Nephron progenitor cell (in vitro differentiated cells): ENCODE results near the gene GAS2.

Source experiments
- DNase-seq: peaks from one replicate; pipeline ENCODE4 v3.0.0; 2021
- H3K27ac Mint-ChIP-seq: 2 replicates; pipeline ENCODE4 v1.8.0; 2021; ENCODE audit warnings: mild to moderate bottlenecking, moderate library complexity, mixed read lengths
- H3K27me3 Mint-ChIP-seq: 2 replicates; pipeline ENCODE4 v1.8.0; 2021; ENCODE audit warnings: mild to moderate bottlenecking, low read depth, mixed read lengths; ENCODE audit not compliant: poor library complexity
- H3K36me3 Mint-ChIP-seq: 2 replicates; pipeline ENCODE4 v1.8.0; 2021; ENCODE audit warnings: low read depth, mixed read lengths
- H3K4me1 Mint-ChIP-seq: 2 replicates; pipeline ENCODE4 v1.8.0; 2021; ENCODE audit warnings: mixed read lengths
- H3K4me3 Mint-ChIP-seq: 2 replicates; pipeline ENCODE4 v1.8.0; 2021; ENCODE audit warnings: mild to moderate bottlenecking, moderate library complexity, mixed read lengths
- H3K9me3 Mint-ChIP-seq: 2 replicates; pipeline ENCODE4 v1.8.0; 2021; ENCODE audit warnings: mild to moderate bottlenecking, moderate library complexity, mixed read lengths
- CTCF ChIP-seq: fragments of 200-600 bp; sonication (generic); IDR thresholded peaks from 2 replicates; pipeline ENCODE4 v1.5.0; 2021; ENCODE audit warnings: antibody characterized with exemption

The GAS2 gene

GRCh38 chr11:22832315-22833015 lies 166.1 kb downstream of the GAS2 start:
- H3K4me3 Mint-ChIP-seq = no peak overlapping the region
- H3K27ac Mint-ChIP-seq = no peak overlapping the region
- no peak for TF ChIP-seq CTCF
- no peaks in the 10 kb centered on the region for H3K9me3 Mint-ChIP-seq
- no peaks in the 10 kb centered on the region for H3K36me3 Mint-ChIP-seq
- no peak for DNase-seq
- peaks cover 15% of the 10 kb centered on the region for H3K4me1 Mint-ChIP-seq
- H3K27me3 Mint-ChIP-seq = peaks cover 17% of the 10 kb centered on the region

GRCh38 chr11:22846726-22847125 lies 180.3 kb downstream of the GAS2 start:
- Mint-ChIP-seq H3K27me3 (peaks cover 4% of the 10 kb centered on the region), H3K9me3 (no peaks in the 10 kb centered on the region), H3K4me1 (no peaks in the 10 kb centered on the region), H3K4me3 (no peak overlapping the region), H3K27ac (no peak overlapping the region), H3K36me3 (no peaks in the 10 kb centered on the region)
- no peak for TF ChIP-seq CTCF
- no peak for DNase-seq

- peaks cover 4% of the 10 kb centered on the region for H3K27me3 Mint-ChIP-seq
- DNase-seq = no peak
- no peak overlapping the region for H3K27ac Mint-ChIP-seq
- H3K36me3 Mint-ChIP-seq = no peaks in the 10 kb centered on the region
- TF ChIP-seq CTCF = no peak
- H3K9me3 Mint-ChIP-seq = no peaks in the 10 kb centered on the region
- H3K4me1 Mint-ChIP-seq = no peaks in the 10 kb centered on the region
- H3K4me3 Mint-ChIP-seq = no peak overlapping the region
These were observed 185.1 kb downstream of the GAS2 start for GRCh38 chr11:22851477-22851876.

- no peak overlapping the region for H3K4me3 Mint-ChIP-seq
- peaks cover 4% of the 10 kb centered on the region for H3K27me3 Mint-ChIP-seq
- no peaks in the 10 kb centered on the region for H3K4me1 Mint-ChIP-seq
- DNase-seq = no peak
- H3K27ac Mint-ChIP-seq = no peak overlapping the region
- no peaks in the 10 kb centered on the region for H3K9me3 Mint-ChIP-seq
- TF ChIP-seq CTCF = no peak
- H3K36me3 Mint-ChIP-seq = no peaks in the 10 kb centered on the region
These were observed 193.3 kb downstream of the GAS2 start for GRCh38 chr11:22859756-22860155.

- no peak within 1 kb of the TSS for H3K4me3 Mint-ChIP-seq
- no peak for TF ChIP-seq CTCF
- no peak for DNase-seq
- no peaks in the 10 kb centered on the region for H3K36me3 Mint-ChIP-seq
- no peak within 1 kb of the TSS for H3K27ac Mint-ChIP-seq
- no peaks in the 10 kb centered on the region for H3K9me3 Mint-ChIP-seq
- peaks cover 4% of the 10 kb centered on the region for H3K27me3 Mint-ChIP-seq
- H3K4me1 Mint-ChIP-seq = no peaks in the 10 kb centered on the region
These were observed 193.8 kb downstream of the GAS2 start, which contains the start of gene CCDC179 for GRCh38 chr11:22860241-22860640. Gene CCDC179 (minus strand): TSS chr11:22860474. CDS start chr11:22860421, 53 bp downstream.
